Liver (tissue), 3 donors: ENCODE measurements around the gene P2RY8.

Experiments used
- EGR1 ChIP-seq, 2 donors: IDR thresholded peaks; 2 replicates each; pipeline ENCODE4 v1.6.1; 2016 to 2018; ENCODE audit warnings: antibody characterized with exemption in 2 of 2, low read depth in 2 of 2
- FOXA1 ChIP-seq: IDR thresholded peaks from 2 replicates; pipeline ENCODE4 v1.6.1; 2016; ENCODE audit warnings: antibody characterized with exemption
- GABPA ChIP-seq, 2 donors: IDR thresholded peaks in 1 of 2; conservative IDR thresholded peaks in 1 of 2; 2 replicates each; pipeline ENCODE4 v1.6.1; 2016; ENCODE audit warnings: antibody characterized with exemption in 2 of 2, mild to moderate bottlenecking in 1 of 2, moderate library complexity in 1 of 2
- HNF4A ChIP-seq, 2 donors: conservative IDR thresholded peaks; 2 replicates each; pipeline ENCODE4 v1.6.1; 2016; ENCODE audit warnings: antibody characterized with exemption in 2 of 2, mild to moderate bottlenecking in 2 of 2
- JUND ChIP-seq, 2 donors: IDR thresholded peaks; 2 replicates each; pipeline ENCODE4 v1.6.1; 2016; ENCODE audit warnings: antibody characterized with exemption in 2 of 2
- RAD21 ChIP-seq, 2 donors: IDR thresholded peaks; 2 replicates each; pipeline ENCODE4 v1.6.1; 2016; ENCODE audit warnings: antibody characterized with exemption in 2 of 2, mild to moderate bottlenecking in 2 of 2
- RXRA ChIP-seq, 2 donors: IDR thresholded peaks; 2 replicates each; pipeline ENCODE4 v1.6.1; 2017 to 2018; ENCODE audit warnings: antibody characterized with exemption in 2 of 2, mild to moderate bottlenecking in 1 of 2
- TAF1 ChIP-seq: conservative IDR thresholded peaks from 2 replicates; pipeline ENCODE4 v1.6.1; 2016; ENCODE audit warnings: antibody characterized with exemption, mild to moderate bottlenecking
- YY1 ChIP-seq: IDR thresholded peaks from 2 replicates; pipeline ENCODE4 v1.6.1; 2016; ENCODE audit warnings: antibody characterized with exemption, mild to moderate bottlenecking
- TF ChIP-seq, protein P1 (sequence below): fragments of 150-350 bp; IDR thresholded peaks from 2 replicates; pipeline ENCODE4 v1.5.1; 2017; ENCODE audit warnings: improper control_type of control experiment, low read depth, low read length; ENCODE audit not compliant: missing input control
- TF ChIP-seq, protein P2 (sequence below): IDR thresholded peaks from 2 replicates; pipeline ENCODE4 v1.6.1; 2016; ENCODE audit warnings: antibody characterized with exemption
- TF ChIP-seq, protein P3 (sequence below): IDR thresholded peaks from 2 replicates; pipeline ENCODE4 v1.6.1; 2016; ENCODE audit warnings: antibody characterized with exemption
- TF ChIP-seq, protein P4 (sequence below): IDR thresholded peaks from 2 replicates; pipeline ENCODE4 v1.6.1; 2016; ENCODE audit warnings: antibody characterized with exemption
- donor health status: healthy.
- donor health status: healthy.

- TF ChIP-seq RAD21 (IDR thresholded peaks at IDR 0.05) (no peak), GABPA (IDR thresholded peaks at IDR 0.05 in 1 of 2, conservative IDR thresholded peaks at IDR 0.05 in 1 of 2) (no peak), JUND (IDR thresholded peaks at IDR 0.05) (no peak), TAF1 (no peak), FOXA1 (no peak), EGR1 (IDR thresholded peaks at IDR 0.05; ENCODE audit: low read depth in 2 of 2) (no peak), HNF4A (conservative IDR thresholded peaks at IDR 0.05) (no peak), RXRA (IDR thresholded peaks at IDR 0.05) (no peak), YY1 (no peak)
- TF ChIP-seq, protein P1, sequence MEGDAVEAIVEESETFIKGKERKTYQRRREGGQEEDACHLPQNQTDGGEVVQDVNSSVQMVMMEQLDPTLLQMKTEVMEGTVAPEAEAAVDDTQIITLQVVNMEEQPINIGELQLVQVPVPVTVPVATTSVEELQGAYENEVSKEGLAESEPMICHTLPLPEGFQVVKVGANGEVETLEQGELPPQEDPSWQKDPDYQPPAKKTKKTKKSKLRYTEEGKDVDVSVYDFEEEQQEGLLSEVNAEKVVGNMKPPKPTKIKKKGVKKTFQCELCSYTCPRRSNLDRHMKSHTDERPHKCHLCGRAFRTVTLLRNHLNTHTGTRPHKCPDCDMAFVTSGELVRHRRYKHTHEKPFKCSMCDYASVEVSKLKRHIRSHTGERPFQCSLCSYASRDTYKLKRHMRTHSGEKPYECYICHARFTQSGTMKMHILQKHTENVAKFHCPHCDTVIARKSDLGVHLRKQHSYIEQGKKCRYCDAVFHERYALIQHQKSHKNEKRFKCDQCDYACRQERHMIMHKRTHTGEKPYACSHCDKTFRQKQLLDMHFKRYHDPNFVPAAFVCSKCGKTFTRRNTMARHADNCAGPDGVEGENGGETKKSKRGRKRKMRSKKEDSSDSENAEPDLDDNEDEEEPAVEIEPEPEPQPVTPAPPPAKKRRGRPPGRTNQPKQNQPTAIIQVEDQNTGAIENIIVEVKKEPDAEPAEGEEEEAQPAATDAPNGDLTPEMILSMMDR, result no peak
- TF ChIP-seq, protein P2, sequence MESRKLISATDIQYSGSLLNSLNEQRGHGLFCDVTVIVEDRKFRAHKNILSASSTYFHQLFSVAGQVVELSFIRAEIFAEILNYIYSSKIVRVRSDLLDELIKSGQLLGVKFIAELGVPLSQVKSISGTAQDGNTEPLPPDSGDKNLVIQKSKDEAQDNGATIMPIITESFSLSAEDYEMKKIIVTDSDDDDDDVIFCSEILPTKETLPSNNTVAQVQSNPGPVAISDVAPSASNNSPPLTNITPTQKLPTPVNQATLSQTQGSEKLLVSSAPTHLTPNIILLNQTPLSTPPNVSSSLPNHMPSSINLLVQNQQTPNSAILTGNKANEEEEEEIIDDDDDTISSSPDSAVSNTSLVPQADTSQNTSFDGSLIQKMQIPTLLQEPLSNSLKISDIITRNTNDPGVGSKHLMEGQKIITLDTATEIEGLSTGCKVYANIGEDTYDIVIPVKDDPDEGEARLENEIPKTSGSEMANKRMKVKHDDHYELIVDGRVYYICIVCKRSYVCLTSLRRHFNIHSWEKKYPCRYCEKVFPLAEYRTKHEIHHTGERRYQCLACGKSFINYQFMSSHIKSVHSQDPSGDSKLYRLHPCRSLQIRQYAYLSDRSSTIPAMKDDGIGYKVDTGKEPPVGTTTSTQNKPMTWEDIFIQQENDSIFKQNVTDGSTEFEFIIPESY, result no peak
- TF ChIP-seq, protein P3, sequence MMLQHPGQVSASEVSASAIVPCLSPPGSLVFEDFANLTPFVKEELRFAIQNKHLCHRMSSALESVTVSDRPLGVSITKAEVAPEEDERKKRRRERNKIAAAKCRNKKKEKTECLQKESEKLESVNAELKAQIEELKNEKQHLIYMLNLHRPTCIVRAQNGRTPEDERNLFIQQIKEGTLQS, result no peak
- TF ChIP-seq, protein P4, sequence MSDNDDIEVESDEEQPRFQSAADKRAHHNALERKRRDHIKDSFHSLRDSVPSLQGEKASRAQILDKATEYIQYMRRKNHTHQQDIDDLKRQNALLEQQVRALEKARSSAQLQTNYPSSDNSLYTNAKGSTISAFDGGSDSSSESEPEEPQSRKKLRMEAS, result no peak
Observed at GRCh38 chrX:1578511-1579173, 41.7 kb upstream of the P2RY8 start.
